ENCODE results near the gene FBXO30. TPM values are rescaled to one million over a fixed set of nuclear protein-coding genes. Genes with fewer than 3 reads are reported as not detected.

FBXO30 gene
- total and polyA plus RNA-seq, 9 of the 15 experiments (the other 6 are each of a cell fraction or from before 2014, with no cell fraction given), result 3.6 to 12.8 (median 7.1) TPM

DNA sequence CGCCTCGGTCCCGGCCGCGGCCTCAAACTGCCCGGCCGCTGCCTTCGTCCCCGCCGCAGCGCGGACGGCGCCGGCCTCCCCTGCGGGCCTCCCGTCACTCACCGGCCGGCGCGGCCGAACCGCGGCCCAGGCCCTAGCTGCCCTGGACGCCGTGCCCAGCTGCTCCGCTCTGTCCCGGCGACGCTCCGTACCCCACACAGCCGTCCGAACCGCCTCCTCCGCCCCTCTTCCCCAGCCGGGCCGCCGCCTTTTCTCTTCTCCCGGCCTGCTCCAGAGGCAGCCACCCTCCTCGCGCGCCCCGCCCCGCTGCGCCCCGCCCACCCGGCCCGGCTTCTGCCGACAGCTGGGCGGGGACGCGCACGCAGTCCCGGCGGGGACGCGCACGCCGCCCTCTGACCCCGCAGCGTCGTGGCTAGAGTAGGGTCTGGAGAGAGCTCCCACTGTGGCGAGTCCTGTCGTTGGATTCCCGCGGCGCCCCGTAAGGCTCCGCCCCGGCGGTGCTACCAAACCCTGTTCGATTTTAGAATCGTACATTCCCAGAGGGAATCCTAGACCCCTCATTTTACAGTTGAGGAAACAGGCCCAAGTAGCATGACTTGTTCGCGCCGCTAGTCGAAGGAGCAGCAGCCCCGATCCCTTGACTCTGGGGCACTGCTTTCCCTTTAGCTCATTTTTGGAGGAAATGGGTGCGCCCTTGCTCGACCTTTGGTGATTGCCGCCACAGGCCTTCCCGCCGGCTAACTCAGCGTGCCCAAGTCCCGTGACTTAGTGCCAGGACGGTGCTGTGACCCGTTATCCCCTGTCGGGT, at the start of gene FBXO30 (continued):
- TF ChIP-seq, protein P1, sequence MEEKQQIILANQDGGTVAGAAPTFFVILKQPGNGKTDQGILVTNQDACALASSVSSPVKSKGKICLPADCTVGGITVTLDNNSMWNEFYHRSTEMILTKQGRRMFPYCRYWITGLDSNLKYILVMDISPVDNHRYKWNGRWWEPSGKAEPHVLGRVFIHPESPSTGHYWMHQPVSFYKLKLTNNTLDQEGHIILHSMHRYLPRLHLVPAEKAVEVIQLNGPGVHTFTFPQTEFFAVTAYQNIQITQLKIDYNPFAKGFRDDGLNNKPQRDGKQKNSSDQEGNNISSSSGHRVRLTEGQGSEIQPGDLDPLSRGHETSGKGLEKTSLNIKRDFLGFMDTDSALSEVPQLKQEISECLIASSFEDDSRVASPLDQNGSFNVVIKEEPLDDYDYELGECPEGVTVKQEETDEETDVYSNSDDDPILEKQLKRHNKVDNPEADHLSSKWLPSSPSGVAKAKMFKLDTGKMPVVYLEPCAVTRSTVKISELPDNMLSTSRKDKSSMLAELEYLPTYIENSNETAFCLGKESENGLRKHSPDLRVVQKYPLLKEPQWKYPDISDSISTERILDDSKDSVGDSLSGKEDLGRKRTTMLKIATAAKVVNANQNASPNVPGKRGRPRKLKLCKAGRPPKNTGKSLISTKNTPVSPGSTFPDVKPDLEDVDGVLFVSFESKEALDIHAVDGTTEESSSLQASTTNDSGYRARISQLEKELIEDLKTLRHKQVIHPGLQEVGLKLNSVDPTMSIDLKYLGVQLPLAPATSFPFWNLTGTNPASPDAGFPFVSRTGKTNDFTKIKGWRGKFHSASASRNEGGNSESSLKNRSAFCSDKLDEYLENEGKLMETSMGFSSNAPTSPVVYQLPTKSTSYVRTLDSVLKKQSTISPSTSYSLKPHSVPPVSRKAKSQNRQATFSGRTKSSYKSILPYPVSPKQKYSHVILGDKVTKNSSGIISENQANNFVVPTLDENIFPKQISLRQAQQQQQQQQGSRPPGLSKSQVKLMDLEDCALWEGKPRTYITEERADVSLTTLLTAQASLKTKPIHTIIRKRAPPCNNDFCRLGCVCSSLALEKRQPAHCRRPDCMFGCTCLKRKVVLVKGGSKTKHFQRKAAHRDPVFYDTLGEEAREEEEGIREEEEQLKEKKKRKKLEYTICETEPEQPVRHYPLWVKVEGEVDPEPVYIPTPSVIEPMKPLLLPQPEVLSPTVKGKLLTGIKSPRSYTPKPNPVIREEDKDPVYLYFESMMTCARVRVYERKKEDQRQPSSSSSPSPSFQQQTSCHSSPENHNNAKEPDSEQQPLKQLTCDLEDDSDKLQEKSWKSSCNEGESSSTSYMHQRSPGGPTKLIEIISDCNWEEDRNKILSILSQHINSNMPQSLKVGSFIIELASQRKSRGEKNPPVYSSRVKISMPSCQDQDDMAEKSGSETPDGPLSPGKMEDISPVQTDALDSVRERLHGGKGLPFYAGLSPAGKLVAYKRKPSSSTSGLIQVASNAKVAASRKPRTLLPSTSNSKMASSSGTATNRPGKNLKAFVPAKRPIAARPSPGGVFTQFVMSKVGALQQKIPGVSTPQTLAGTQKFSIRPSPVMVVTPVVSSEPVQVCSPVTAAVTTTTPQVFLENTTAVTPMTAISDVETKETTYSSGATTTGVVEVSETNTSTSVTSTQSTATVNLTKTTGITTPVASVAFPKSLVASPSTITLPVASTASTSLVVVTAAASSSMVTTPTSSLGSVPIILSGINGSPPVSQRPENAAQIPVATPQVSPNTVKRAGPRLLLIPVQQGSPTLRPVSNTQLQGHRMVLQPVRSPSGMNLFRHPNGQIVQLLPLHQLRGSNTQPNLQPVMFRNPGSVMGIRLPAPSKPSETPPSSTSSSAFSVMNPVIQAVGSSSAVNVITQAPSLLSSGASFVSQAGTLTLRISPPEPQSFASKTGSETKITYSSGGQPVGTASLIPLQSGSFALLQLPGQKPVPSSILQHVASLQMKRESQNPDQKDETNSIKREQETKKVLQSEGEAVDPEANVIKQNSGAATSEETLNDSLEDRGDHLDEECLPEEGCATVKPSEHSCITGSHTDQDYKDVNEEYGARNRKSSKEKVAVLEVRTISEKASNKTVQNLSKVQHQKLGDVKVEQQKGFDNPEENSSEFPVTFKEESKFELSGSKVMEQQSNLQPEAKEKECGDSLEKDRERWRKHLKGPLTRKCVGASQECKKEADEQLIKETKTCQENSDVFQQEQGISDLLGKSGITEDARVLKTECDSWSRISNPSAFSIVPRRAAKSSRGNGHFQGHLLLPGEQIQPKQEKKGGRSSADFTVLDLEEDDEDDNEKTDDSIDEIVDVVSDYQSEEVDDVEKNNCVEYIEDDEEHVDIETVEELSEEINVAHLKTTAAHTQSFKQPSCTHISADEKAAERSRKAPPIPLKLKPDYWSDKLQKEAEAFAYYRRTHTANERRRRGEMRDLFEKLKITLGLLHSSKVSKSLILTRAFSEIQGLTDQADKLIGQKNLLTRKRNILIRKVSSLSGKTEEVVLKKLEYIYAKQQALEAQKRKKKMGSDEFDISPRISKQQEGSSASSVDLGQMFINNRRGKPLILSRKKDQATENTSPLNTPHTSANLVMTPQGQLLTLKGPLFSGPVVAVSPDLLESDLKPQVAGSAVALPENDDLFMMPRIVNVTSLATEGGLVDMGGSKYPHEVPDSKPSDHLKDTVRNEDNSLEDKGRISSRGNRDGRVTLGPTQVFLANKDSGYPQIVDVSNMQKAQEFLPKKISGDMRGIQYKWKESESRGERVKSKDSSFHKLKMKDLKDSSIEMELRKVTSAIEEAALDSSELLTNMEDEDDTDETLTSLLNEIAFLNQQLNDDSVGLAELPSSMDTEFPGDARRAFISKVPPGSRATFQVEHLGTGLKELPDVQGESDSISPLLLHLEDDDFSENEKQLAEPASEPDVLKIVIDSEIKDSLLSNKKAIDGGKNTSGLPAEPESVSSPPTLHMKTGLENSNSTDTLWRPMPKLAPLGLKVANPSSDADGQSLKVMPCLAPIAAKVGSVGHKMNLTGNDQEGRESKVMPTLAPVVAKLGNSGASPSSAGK (IDR thresholded peaks at IDR 0.05), result peak; percentile 88
- no peak for TF ChIP-seq BDP1 (IDR thresholded peaks at IDR 0.05; ENCODE audit: insufficient read depth, insufficient read length)
- TF ChIP-seq CREM (IDR thresholded peaks at IDR 0.05; ENCODE audit: low read depth), result peak; percentile 80
- no peak for TF ChIP-seq ZNF436 (CRISPR knock-in tag; IDR thresholded peaks at IDR 0.05)
- no peak for TF ChIP-seq ZNF143 (CRISPR knock-in tag; IDR thresholded peaks at IDR 0.05)
- no peak for TF ChIP-seq WHSC1 (IDR thresholded peaks at IDR 0.05; ENCODE audit: low read length)
- TF ChIP-seq CCAR2 (IDR thresholded peaks at IDR 0.05; ENCODE audit: low read depth, low read length), result no peak
- peak; percentile 74 to 78 for TF ChIP-seq NRF1 (conservative IDR thresholded peaks at IDR 0.05 in 1 of 2, IDR thresholded peaks at IDR 0.05 in 1 of 2)
- peak; percentile 71; the same call in 1 of the 2 replicates for TF ChIP-seq BHLHE40 (IDR thresholded peaks at IDR 0.05; ENCODE audit: low read length)
- TF ChIP-seq, protein P2, sequence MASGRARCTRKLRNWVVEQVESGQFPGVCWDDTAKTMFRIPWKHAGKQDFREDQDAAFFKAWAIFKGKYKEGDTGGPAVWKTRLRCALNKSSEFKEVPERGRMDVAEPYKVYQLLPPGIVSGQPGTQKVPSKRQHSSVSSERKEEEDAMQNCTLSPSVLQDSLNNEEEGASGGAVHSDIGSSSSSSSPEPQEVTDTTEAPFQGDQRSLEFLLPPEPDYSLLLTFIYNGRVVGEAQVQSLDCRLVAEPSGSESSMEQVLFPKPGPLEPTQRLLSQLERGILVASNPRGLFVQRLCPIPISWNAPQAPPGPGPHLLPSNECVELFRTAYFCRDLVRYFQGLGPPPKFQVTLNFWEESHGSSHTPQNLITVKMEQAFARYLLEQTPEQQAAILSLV (tag; IDR thresholded peaks at IDR 0.05), result no peak
- TF ChIP-seq RFX1 (IDR thresholded peaks at IDR 0.05), result no peak
- no peak for TF ChIP-seq THRAP3 (IDR thresholded peaks at IDR 0.05; ENCODE audit: borderline replicate concordance)
- no peak for TF ChIP-seq MEF2A (IDR thresholded peaks at IDR 0.05; ENCODE audit: control insufficient read depth, low read depth, low read length)
- peak; percentile 78; the same call in 1 of the 2 replicates for TF ChIP-seq ZBTB7A (IDR thresholded peaks at IDR 0.05; ENCODE audit: borderline replicate concordance, control insufficient read depth, low read depth, low read length)
- no peak for TF ChIP-seq C11orf30 (IDR thresholded peaks at IDR 0.05; ENCODE audit: low read depth)
- TF ChIP-seq ZNF41 (CRISPR knock-in tag; conservative IDR thresholded peaks at IDR 0.05), result no peak; the same call in 1 of the 2 replicates
- TF ChIP-seq SRSF1 (IDR thresholded peaks at IDR 0.05; ENCODE audit: low read depth, low read length), result no peak

Data from K562 (cell line).